ENCODE measurements around the gene MC3R.

MC3R gene

DNA sequence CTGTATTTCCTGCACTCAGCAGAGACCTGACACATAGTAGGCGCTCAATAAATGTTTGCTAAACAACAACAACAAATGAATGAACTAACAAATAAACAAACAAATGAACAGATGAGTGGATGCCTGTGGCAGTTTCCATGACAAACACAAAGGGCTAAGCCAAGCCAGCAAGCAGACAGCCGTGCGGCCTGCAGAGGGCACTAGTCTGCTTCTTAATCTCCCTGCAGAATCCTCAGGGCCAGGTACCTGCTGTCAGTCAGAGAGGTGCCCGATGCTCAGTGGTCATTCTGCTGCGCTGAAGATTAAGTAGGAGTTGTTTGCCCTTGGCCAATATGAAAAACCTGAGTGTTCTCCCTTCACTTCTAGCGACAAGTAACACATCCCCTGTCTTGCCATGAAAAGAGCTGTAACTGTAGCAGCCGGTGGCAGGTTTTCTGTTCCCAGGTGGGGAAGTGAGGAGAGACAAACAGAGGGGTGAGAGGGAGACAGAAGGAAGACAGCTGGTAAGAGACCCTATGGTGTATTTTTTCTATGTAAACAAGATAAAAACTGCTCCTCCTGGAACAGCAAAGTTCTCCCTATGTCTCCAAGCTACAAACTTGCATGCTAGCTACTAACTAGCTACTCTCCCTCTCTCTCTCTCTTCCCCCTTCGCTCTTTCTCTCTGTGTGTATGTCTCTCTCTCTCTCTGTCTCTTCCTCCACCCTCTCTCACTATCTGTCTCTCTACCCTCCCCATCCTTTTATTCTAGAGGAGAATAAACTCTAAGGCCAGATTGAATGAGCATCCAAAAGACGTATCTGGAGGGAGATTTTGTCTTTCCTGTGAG, at the start of gene MC3R:
TSS of gene MC3R (plus strand) at position 779 of the 829 bp plus-strand sequence. CDS start 112 bp downstream, outside the sequence.
- POLR2A ChIA-PET (ENCODE audit: low non-redundant PET) = interaction anchor here (0.6 kb wide), 1 partner anchor 134 kb away, joined by 4 read pairs; no protein-coding TSS in a partner anchor
- peak; percentile 87 for TF ChIP-seq CTCF (conservative IDR thresholded peaks at IDR 0.05; ENCODE audit: low read depth)
- CTCF ChIA-PET = interaction anchor here (0.6 to 2.1 kb wide), 21 partner anchors 9 to 1632 kb away, joined by 3 to 13 read pairs (median 4); no protein-coding TSS in a partner anchor
- H3K27ac ChIP-seq = no peak within 1 kb of the TSS
- DNase-seq (ENCODE audit: low spot score) = peak; percentile 75

- DNase-seq (ENCODE audit: low spot score) = no peak
- ChIA-PET CTCF (interaction anchor here (0.5 to 1.1 kb wide), 6 partner anchors 9 to 1520 kb away, joined by 3 to 7 read pairs (median 4); partner anchors contain the start of gene MC3R), POLR2A (ENCODE audit: low non-redundant PET) (no interaction called here)
- TF ChIP-seq CTCF (conservative IDR thresholded peaks at IDR 0.05; ENCODE audit: low read depth) = peak; percentile 32
- no peak overlapping the region for H3K27ac ChIP-seq
Measured at GRCh38 chr20:56200456-56200855, 48.1 kb upstream of the MC3R start.

DNA sequence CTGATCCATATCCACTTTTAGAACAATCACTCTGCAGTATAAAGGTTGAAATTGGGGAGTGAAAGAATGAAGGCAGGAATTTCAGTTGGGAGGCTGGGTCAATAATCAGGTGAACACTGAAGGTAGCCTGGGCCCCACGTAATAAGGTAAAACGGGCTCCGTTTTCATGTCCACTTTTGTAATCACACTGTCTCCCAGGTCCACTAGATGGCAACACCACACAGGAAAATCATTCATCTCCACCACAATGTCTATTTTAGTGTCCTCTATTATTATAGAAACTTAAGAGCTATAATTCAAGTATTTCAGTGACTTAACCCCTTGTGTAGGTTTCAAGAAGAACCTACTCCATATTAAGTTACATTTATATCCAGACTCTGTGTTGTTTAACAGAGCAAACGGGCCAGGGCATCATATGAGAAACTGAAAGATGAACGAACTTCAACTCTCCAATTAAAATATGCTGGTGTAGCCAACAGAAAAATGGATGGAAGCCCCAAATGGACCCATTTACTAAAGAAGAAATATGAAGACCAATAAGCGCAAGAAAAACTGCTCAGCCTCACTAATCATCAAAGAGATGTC, 45.9 kb upstream of the MC3R start:
- peak; percentile 93 for TF ChIP-seq CTCF (conservative IDR thresholded peaks at IDR 0.05; ENCODE audit: low read depth)
- H3K27ac ChIP-seq = no peak overlapping the region
- ChIA-PET POLR2A (ENCODE audit: low non-redundant PET) (no interaction called here), CTCF (interaction anchor here (0.6 to 1.7 kb wide), 17 partner anchors 12 to 1545 kb away, joined by 3 to 20 read pairs (median 3); partner anchors contain the start of gene MC3R)
- peak; percentile 76 for DNase-seq (ENCODE audit: low spot score)

DNA sequence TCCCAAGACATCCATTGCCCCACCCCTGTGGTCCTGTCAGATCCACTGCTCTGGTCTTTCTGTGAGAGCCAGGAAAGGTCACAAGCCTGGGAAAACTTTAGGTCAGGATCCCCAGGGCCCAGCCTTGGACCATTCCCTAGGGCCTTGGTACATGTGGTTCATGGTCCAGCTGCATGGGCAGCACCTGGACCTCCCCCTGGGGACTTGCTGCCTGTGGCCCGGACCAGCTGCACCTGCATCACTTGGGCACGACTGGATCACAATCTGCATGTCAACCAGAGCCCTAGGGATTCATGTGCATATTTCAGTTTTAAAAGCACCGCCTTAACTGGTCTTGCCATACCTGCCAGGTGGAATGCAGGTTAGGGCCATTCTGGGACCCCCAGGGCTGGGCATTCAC, 44.3 kb upstream of the MC3R start:
- no peak overlapping the region for H3K27ac ChIP-seq
- POLR2A ChIA-PET (ENCODE audit: low non-redundant PET) = no interaction called here
- no peak for DNase-seq (ENCODE audit: low spot score)
- TF ChIP-seq CTCF (conservative IDR thresholded peaks at IDR 0.05; ENCODE audit: low read depth) = no peak
- CTCF ChIA-PET = no interaction called here

- TF ChIP-seq CTCF (conservative IDR thresholded peaks at IDR 0.05; ENCODE audit: low read depth) = no peak
- ChIA-PET POLR2A (ENCODE audit: low non-redundant PET) (no interaction called here), CTCF (interaction anchor here (1.0 kb wide), 1 partner anchor 138 kb away, joined by 5 read pairs; no protein-coding TSS in a partner anchor)
- DNase-seq (ENCODE audit: low spot score) = no peak
- no peak overlapping the region for H3K27ac ChIP-seq
Measured at GRCh38 chr20:56205346-56205745, 43.2 kb upstream of the MC3R start.

GRCh38 chr20:56207656-56208055, 40.9 kb upstream of the MC3R start:
- TF ChIP-seq CTCF (conservative IDR thresholded peaks at IDR 0.05; ENCODE audit: low read depth) = no peak
- POLR2A ChIA-PET (ENCODE audit: low non-redundant PET) = no interaction called here
- H3K27ac ChIP-seq = no peak overlapping the region
- CTCF ChIA-PET = interaction anchor here (0.6 kb wide), 2 partner anchors 136 to 1056 kb away, joined by 3 to 4 read pairs; no protein-coding TSS in a partner anchor
- no peak for DNase-seq (ENCODE audit: low spot score)

Measured in RWPE1 (cell line).